ENCODE measurements around the gene SLC35F4. TPM values are rescaled to one million over a fixed set of nuclear protein-coding genes. Genes with fewer than 3 reads are reported as not detected.

The SLC35F4 gene
- total RNA-seq, 1 experiment from 2014 or later: not detected

DNA sequence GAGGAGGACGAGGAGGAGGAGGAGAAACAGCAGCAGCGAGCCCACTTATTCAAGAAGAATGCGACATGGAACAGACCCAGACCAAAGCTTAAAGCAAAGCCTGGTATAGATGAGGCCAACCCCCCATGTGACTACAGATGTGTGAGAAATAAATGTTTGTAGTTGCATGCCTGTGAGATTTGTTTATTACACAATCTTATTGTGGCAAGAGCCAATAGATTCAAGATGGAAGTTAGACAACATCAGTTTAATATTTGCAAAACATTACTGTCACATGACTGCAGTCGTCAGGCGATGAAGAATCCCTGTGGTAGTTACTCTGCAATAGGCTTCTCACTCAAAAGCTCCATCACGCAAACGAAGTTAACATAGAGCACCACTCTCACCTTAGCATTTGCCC is 17.2 kb upstream of the SLC35F4 start:
- H3K27me3 Mint-ChIP-seq (ENCODE audit: low read depth): no peaks in the 10 kb centered on the region

More for the DNA sequence above, 17.2 kb upstream of the SLC35F4 start:
- TF ChIP-seq, protein P1, sequence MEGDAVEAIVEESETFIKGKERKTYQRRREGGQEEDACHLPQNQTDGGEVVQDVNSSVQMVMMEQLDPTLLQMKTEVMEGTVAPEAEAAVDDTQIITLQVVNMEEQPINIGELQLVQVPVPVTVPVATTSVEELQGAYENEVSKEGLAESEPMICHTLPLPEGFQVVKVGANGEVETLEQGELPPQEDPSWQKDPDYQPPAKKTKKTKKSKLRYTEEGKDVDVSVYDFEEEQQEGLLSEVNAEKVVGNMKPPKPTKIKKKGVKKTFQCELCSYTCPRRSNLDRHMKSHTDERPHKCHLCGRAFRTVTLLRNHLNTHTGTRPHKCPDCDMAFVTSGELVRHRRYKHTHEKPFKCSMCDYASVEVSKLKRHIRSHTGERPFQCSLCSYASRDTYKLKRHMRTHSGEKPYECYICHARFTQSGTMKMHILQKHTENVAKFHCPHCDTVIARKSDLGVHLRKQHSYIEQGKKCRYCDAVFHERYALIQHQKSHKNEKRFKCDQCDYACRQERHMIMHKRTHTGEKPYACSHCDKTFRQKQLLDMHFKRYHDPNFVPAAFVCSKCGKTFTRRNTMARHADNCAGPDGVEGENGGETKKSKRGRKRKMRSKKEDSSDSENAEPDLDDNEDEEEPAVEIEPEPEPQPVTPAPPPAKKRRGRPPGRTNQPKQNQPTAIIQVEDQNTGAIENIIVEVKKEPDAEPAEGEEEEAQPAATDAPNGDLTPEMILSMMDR (conservative IDR thresholded peaks at IDR 0.05): no peak
- no peak overlapping the region for H3K23ac ChIP-seq (ENCODE audit: insufficient read length, low read depth, low read length)
- WGBS (ENCODE audit: extremely low coverage, insufficient read length, low lambda C conversion rate): no CpG with 5 or more reads among the region's 7 CpGs
- no peak overlapping the region for H3K4me2 ChIP-seq (ENCODE audit: insufficient read depth, insufficient read length, low read length)
- no peak overlapping the region for H2BK20ac ChIP-seq (ENCODE audit: low read depth, low read length, poor library complexity, severe bottlenecking)
- H2BK5ac ChIP-seq (ENCODE audit: insufficient read length, low read length): no peak overlapping the region
- H3K27ac ChIP-seq (ENCODE audit: insufficient read length, low read depth, low read length): no peak overlapping the region
- H4K20me1 ChIP-seq (ENCODE audit: control insufficient read depth, insufficient read depth, insufficient read length): no peaks in the 10 kb centered on the region
- H2BK120ac ChIP-seq (ENCODE audit: low read depth, low read length, poor library complexity, severe bottlenecking): no peak overlapping the region
- no peaks in the 10 kb centered on the region for H3K23me2 ChIP-seq (ENCODE audit: insufficient read length, low read depth, low read length, poor library complexity, severe bottlenecking)
- Mint-ChIP-seq H3K4me1 (peaks cover 10 to 14% of the 10 kb centered on the region in 2 experiments), H3K4me3 (no peak overlapping the region), H3K27ac (no peak overlapping the region), H3K36me3 (ENCODE audit: insufficient read depth in 1 of 3, low read depth in 3 of 3) (peaks cover 0 to 6% (median 2%) of the 10 kb centered on the region in 3 experiments; a peak in 4 of 7 replicates), H3K9me3 (peaks cover 5% of the 10 kb centered on the region in 2 experiments)
- no peak overlapping the region for H2AFZ ChIP-seq (ENCODE audit: low read length)
- no peak overlapping the region for H2BK15ac ChIP-seq (ENCODE audit: low read depth, low read length)
- H2AK5ac ChIP-seq (ENCODE audit: insufficient read length, low read length): no peak overlapping the region
- no peak overlapping the region for H2BK12ac ChIP-seq (ENCODE audit: insufficient read length, low read depth, low read length)
- no peaks in the 10 kb centered on the region for H3K79me2 ChIP-seq (ENCODE audit: insufficient read depth, low read length)
- no peak overlapping the region for H3K4ac ChIP-seq (ENCODE audit: low read depth, low read length)
- H3K18ac ChIP-seq (ENCODE audit: insufficient read length, low read depth, low read length): no peak overlapping the region
- no peak for DNase-seq
- H4K5ac ChIP-seq (ENCODE audit: insufficient read length, low read depth, low read length): no peak overlapping the region
- no peak overlapping the region for H3K56ac ChIP-seq (ENCODE audit: insufficient read length, low read depth, low read length)
- no peak overlapping the region for H3T11ph ChIP-seq (ENCODE audit: low read length)
- H3K79me1 ChIP-seq (ENCODE audit: insufficient read depth, low read depth, low read length, poor library complexity, severe bottlenecking): no peaks in the 10 kb centered on the region
- H3K27me3 ChIP-seq (ENCODE audit: insufficient read depth, low read length): no peaks in the 10 kb centered on the region
- no peak overlapping the region for H4K91ac ChIP-seq (ENCODE audit: insufficient read length, low read depth, low read length)
- H4K8ac ChIP-seq (replicated peaks; ENCODE audit: insufficient read length, low read depth, low read length): no peak overlapping the region
- H3K4me1 ChIP-seq (ENCODE audit: insufficient read depth, low read length): no peaks in the 10 kb centered on the region; the same call in 1 of the 2 replicates
- H3K14ac ChIP-seq (ENCODE audit: insufficient read depth, low read length): no peak overlapping the region
- no peaks in the 10 kb centered on the region for H3K9me3 ChIP-seq (ENCODE audit: control insufficient read depth, low read depth, low read length)
- H3K9ac ChIP-seq (ENCODE audit: extremely low read depth, insufficient read length, low read length): no peak overlapping the region
